Liver (tissue), 9 donors: ENCODE measurements around the gene AGPAT2. TPM values are rescaled to one million over a fixed set of nuclear protein-coding genes. Genes with fewer than 3 reads are reported as not detected.
A peak's percentile ranks its signal among the peaks of the same experiment; 100 is the strongest.

Experiments
- DNase-seq: peaks from one replicate; pipeline ENCODE4 v3.0.0-alpha.2; 2017; ENCODE audit warnings: low spot score
- H3K27ac ChIP-seq, 2 donors: one replicate each; pipeline ENCODE4 v1.7.0; 2013; ENCODE audit warnings: inconsistent platforms in 2 of 2, low read length in 2 of 2, control low read depth in 1 of 2, low read depth in 1 of 2, mild to moderate bottlenecking in 1 of 2
- H3K27me3 ChIP-seq, 4 donors: one replicate each; pipeline versions ENCODE4 v1.6.1 to v1.7.0; 2013; ENCODE audit warnings: low read length in 3 of 4, inconsistent platforms in 1 of 4, mild to moderate bottlenecking in 1 of 4, moderate library complexity in 1 of 4; ENCODE audit not compliant: control insufficient read depth in 4 of 4, insufficient read depth in 4 of 4
- H3K36me3 ChIP-seq, 4 donors: one replicate each; pipeline versions ENCODE4 v1.6.1 to v1.7.0; 2013; ENCODE audit warnings: low read length in 3 of 4, mild to moderate bottlenecking in 3 of 4, low read depth in 1 of 4, moderate library complexity in 1 of 4; ENCODE audit not compliant: control insufficient read depth in 4 of 4, insufficient read depth in 3 of 4
- H3K4me1 ChIP-seq, 4 donors: one replicate each; pipeline versions ENCODE4 v1.6.1 to v1.7.0; 2013; ENCODE audit warnings: low read length in 3 of 4, mild to moderate bottlenecking in 3 of 4, moderate library complexity in 1 of 4; ENCODE audit not compliant: control insufficient read depth in 4 of 4, insufficient read depth in 4 of 4
- H3K4me3 ChIP-seq, 3 donors: one replicate each; pipeline versions ENCODE4 v1.6.1 to v1.7.0; 2013; ENCODE audit warnings: low read length in 3 of 3, control low read depth in 1 of 3, low read depth in 1 of 3, mild to moderate bottlenecking in 1 of 3
- H3K9ac ChIP-seq, 2 donors: one replicate each; pipeline ENCODE4 v1.7.0; 2013; ENCODE audit warnings: low read length in 2 of 2, mild to moderate bottlenecking in 2 of 2, moderate library complexity in 2 of 2, control low read depth in 1 of 2, low read depth in 1 of 2
- H3K9me3 ChIP-seq, 4 donors: one replicate each; pipeline versions ENCODE4 v1.6.1 to v1.7.0; 2013; ENCODE audit warnings: low read length in 3 of 4; ENCODE audit not compliant: control insufficient read depth in 4 of 4
- EGR1 ChIP-seq, 2 donors: IDR thresholded peaks; 2 replicates each; pipeline ENCODE4 v1.6.1; 2016 to 2018; ENCODE audit warnings: antibody characterized with exemption in 2 of 2, low read depth in 2 of 2
- FOXA1 ChIP-seq: IDR thresholded peaks from 2 replicates; pipeline ENCODE4 v1.6.1; 2016; ENCODE audit warnings: antibody characterized with exemption
- FOXA2 ChIP-seq: IDR thresholded peaks from 2 replicates; pipeline ENCODE4 v1.6.1; 2016; ENCODE audit warnings: antibody characterized with exemption
- GABPA ChIP-seq, 2 donors: IDR thresholded peaks in 1 of 2; conservative IDR thresholded peaks in 1 of 2; 2 replicates each; pipeline ENCODE4 v1.6.1; 2016; ENCODE audit warnings: antibody characterized with exemption in 2 of 2, mild to moderate bottlenecking in 1 of 2, moderate library complexity in 1 of 2
- HNF4A ChIP-seq, 2 donors: conservative IDR thresholded peaks; 2 replicates each; pipeline ENCODE4 v1.6.1; 2016; ENCODE audit warnings: antibody characterized with exemption in 2 of 2, mild to moderate bottlenecking in 2 of 2
- HNF4G ChIP-seq: IDR thresholded peaks from 2 replicates; pipeline ENCODE4 v1.6.1; 2016; ENCODE audit warnings: antibody characterized with exemption
- JUND ChIP-seq, 2 donors: IDR thresholded peaks; 2 replicates each; pipeline ENCODE4 v1.6.1; 2016; ENCODE audit warnings: antibody characterized with exemption in 2 of 2
- NR2F2 ChIP-seq: IDR thresholded peaks from 2 replicates; pipeline ENCODE4 v1.6.1; 2016; ENCODE audit warnings: antibody characterized with exemption
- RAD21 ChIP-seq, 2 donors: IDR thresholded peaks; 2 replicates each; pipeline ENCODE4 v1.6.1; 2016; ENCODE audit warnings: antibody characterized with exemption in 2 of 2, mild to moderate bottlenecking in 2 of 2
- RXRA ChIP-seq, 2 donors: IDR thresholded peaks; 2 replicates each; pipeline ENCODE4 v1.6.1; 2017 to 2018; ENCODE audit warnings: antibody characterized with exemption in 2 of 2, mild to moderate bottlenecking in 1 of 2
- SP1 ChIP-seq: IDR thresholded peaks from 2 replicates; pipeline ENCODE4 v1.6.1; 2018; ENCODE audit warnings: antibody characterized with exemption, mild to moderate bottlenecking
- TAF1 ChIP-seq: conservative IDR thresholded peaks from 2 replicates; pipeline ENCODE4 v1.6.1; 2016; ENCODE audit warnings: antibody characterized with exemption, mild to moderate bottlenecking
- YY1 ChIP-seq: IDR thresholded peaks from 2 replicates; pipeline ENCODE4 v1.6.1; 2016; ENCODE audit warnings: antibody characterized with exemption, mild to moderate bottlenecking
- WGBS: extraction: QIAGEN DNeasy Blood & Tissue Kit; methylation state at CpG from one replicate; pipeline ENCODE4 v1.1.7; 2013; 5-methylcytosine and 5-hydroxymethylcytosine counted together
- polyA plus RNA-seq, 2 donors: library from polyadenylated mRNA; stranded (reverse) in 1 of 2; unstranded in 1 of 2; fragments of 200-250 nt in 1 of 2; fragments of >200 nt in 1 of 2; fragmentation: Nextera tagmentation in 1 of 2; extraction: Ambion mirVana in 1 of 2; gene quantifications; one replicate each; pipeline versions ENCODE4 v1.2.1 to v1.2.3, GENCODE V29; 2013 to 2015
- total RNA-seq, 2 donors: library from RNA; depleted of rRNA; stranded (reverse); fragments of >200 nt; gene quantifications; one replicate each; pipeline ENCODE4 v1.2.3, GENCODE V29; 2014
- TF ChIP-seq, protein P1 (sequence below): IDR thresholded peaks from 2 replicates; pipeline ENCODE4 v1.6.1; 2016; ENCODE audit warnings: antibody characterized with exemption
- TF ChIP-seq, protein P2 (sequence below): IDR thresholded peaks from 2 replicates; pipeline ENCODE4 v1.6.1; 2016; ENCODE audit warnings: antibody characterized with exemption
- TF ChIP-seq, protein P3 (sequence below): IDR thresholded peaks from 2 replicates; pipeline ENCODE4 v1.6.1; 2016; ENCODE audit warnings: antibody characterized with exemption, mild to moderate bottlenecking
- TF ChIP-seq, protein P4 (sequence below): fragments of 150-350 bp; IDR thresholded peaks from 2 replicates; pipeline ENCODE4 v1.5.1; 2017; ENCODE audit warnings: improper control_type of control experiment, low read depth, low read length; ENCODE audit not compliant: missing input control
- TF ChIP-seq, protein P5 (sequence below): IDR thresholded peaks from 2 replicates; pipeline ENCODE4 v1.6.1; 2016; ENCODE audit warnings: antibody characterized with exemption
- donor health status: healthy.
- donor health status: healthy.
- donor health status: healthy.
- donor health status: healthy.
- donor health status: healthy.

Gene AGPAT2
- total and polyA plus RNA-seq, 4 donors = 75.1 to 222 (median 212) TPM

DNA sequence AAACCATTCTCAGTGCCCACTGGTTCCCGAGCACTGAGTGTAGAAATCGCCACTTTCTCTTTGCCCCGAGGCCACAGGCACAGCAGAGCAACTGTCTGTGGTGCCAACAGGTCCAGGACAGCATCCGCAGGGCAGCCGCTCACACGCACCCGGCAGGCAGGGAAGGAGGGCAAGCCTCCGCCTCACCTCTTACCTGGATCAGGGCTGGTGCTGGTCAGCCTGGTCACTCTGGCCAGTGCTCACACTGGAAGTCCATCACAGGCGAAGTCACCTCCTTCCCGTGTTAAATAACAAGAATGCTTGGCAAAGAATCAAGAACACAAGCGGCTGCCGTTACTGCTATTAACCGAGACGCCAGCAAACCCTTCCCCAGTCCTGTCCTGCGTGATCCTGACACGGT lies 38.9 kb upstream of the AGPAT2 start:
- Histone ChIP-seq H3K36me3 (peaks cover 15 to 33% (median 23%) of the 10 kb centered on the region in 4 donors), H3K27me3 (no peaks in the 10 kb centered on the region), H3K4me1 (peaks cover 0 to 54% (median 36%) of the 10 kb centered on the region in 4 donors), H3K27ac (peak overlapping the region in 1 of 2 donors; percentile 11), H3K4me3 (peak overlapping the region in 1 of 3 donors; percentile 70), H3K9me3 (no peaks in the 10 kb centered on the region), H3K9ac (peak overlapping the region in 1 of 2 donors; percentile 3)
- WGBS = 40% methylated on average over 16 of the region's 16 CpGs
- TF ChIP-seq TAF1 (no peak), YY1 (no peak), NR2F2 (no peak)
- no peak for DNase-seq

DNA sequence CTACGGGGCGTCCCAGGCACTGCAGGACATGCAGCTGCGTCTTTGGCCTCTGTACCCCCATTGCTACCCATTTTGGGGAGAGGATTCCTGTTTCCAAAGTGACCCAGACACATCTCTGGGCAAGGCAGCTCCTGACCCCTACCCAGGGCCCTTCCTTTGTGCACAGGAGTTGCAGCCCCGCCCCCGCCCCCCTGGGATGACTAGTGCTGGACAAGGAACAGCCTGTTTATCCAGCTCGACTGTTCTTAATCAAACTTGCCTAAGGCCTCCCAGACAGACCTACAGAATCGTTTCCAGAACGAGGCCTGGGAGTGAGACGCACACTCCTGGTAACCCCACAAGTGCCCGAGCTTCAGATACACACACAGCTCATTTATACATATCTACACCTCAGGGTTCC lies 38.4 kb upstream of the AGPAT2 start:
- peaks cover 15 to 33% (median 23%) of the 10 kb centered on the region in 4 donors for H3K36me3 ChIP-seq
- H3K27ac ChIP-seq = no peak overlapping the region
- DNase-seq = no peak
- H3K9ac ChIP-seq = peak overlapping the region in 1 of 2 donors; percentile 3
- H3K4me3 ChIP-seq = no peak overlapping the region
- no peaks in the 10 kb centered on the region for H3K27me3 ChIP-seq
- TF ChIP-seq HNF4G (no peak), FOXA1 (no peak), RAD21 (IDR thresholded peaks at IDR 0.05) (no peak), TAF1 (no peak)
- TF ChIP-seq, protein P1, sequence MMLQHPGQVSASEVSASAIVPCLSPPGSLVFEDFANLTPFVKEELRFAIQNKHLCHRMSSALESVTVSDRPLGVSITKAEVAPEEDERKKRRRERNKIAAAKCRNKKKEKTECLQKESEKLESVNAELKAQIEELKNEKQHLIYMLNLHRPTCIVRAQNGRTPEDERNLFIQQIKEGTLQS = no peak
- TF ChIP-seq, protein P2, sequence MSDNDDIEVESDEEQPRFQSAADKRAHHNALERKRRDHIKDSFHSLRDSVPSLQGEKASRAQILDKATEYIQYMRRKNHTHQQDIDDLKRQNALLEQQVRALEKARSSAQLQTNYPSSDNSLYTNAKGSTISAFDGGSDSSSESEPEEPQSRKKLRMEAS = no peak
- no peaks in the 10 kb centered on the region for H3K9me3 ChIP-seq
- WGBS = 81% methylated on average over 10 of the region's 10 CpGs
- peaks cover 0 to 54% (median 36%) of the 10 kb centered on the region in 4 donors for H3K4me1 ChIP-seq

DNA sequence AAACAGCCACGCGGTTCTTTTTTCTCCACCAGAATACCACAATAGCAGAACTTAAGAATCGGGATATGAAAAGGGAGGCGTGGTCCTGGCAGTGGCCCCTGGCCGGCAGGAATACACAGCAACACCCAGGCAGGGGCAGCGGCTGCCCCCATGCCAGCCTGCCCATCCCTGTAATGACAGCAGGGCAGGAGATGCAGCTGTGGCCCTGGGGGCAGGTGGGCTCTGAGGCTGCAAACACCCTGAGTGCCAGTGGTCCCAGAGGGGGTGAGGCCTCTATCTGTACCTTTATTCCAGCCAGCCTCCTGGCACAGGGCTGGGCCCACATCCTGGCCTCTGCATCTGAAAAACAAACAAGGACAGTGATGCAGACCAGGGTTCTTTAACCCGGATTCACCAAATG lies 37.5 kb upstream of the AGPAT2 start:
- Histone ChIP-seq H3K9me3 (no peaks in the 10 kb centered on the region), H3K27me3 (no peaks in the 10 kb centered on the region), H3K4me1 (peaks cover 0 to 57% (median 37%) of the 10 kb centered on the region in 4 donors), H3K4me3 (no peak overlapping the region), H3K36me3 (peaks cover 15 to 33% (median 23%) of the 10 kb centered on the region in 4 donors), H3K9ac (no peak overlapping the region), H3K27ac (no peak overlapping the region)
- WGBS = 80% methylated on average over 7 of the region's 7 CpGs
- no peak for TF ChIP-seq RXRA (IDR thresholded peaks at IDR 0.05)
- TF ChIP-seq RAD21 (IDR thresholded peaks at IDR 0.05) = no peak
- TF ChIP-seq NR2F2 = no peak
- TF ChIP-seq, protein P2 = no peak
- TF ChIP-seq TAF1 = no peak
- TF ChIP-seq, protein P3, sequence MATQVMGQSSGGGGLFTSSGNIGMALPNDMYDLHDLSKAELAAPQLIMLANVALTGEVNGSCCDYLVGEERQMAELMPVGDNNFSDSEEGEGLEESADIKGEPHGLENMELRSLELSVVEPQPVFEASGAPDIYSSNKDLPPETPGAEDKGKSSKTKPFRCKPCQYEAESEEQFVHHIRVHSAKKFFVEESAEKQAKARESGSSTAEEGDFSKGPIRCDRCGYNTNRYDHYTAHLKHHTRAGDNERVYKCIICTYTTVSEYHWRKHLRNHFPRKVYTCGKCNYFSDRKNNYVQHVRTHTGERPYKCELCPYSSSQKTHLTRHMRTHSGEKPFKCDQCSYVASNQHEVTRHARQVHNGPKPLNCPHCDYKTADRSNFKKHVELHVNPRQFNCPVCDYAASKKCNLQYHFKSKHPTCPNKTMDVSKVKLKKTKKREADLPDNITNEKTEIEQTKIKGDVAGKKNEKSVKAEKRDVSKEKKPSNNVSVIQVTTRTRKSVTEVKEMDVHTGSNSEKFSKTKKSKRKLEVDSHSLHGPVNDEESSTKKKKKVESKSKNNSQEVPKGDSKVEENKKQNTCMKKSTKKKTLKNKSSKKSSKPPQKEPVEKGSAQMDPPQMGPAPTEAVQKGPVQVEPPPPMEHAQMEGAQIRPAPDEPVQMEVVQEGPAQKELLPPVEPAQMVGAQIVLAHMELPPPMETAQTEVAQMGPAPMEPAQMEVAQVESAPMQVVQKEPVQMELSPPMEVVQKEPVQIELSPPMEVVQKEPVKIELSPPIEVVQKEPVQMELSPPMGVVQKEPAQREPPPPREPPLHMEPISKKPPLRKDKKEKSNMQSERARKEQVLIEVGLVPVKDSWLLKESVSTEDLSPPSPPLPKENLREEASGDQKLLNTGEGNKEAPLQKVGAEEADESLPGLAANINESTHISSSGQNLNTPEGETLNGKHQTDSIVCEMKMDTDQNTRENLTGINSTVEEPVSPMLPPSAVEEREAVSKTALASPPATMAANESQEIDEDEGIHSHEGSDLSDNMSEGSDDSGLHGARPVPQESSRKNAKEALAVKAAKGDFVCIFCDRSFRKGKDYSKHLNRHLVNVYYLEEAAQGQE = no peak
- TF ChIP-seq FOXA1 = no peak
- TF ChIP-seq GABPA (IDR thresholded peaks at IDR 0.05 in 1 of 2, conservative IDR thresholded peaks at IDR 0.05 in 1 of 2) = no peak
- TF ChIP-seq YY1 = no peak
- TF ChIP-seq EGR1 (IDR thresholded peaks at IDR 0.05; ENCODE audit: low read depth in 2 of 2) = no peak
- TF ChIP-seq HNF4A (conservative IDR thresholded peaks at IDR 0.05) = no peak
- TF ChIP-seq, protein P4, sequence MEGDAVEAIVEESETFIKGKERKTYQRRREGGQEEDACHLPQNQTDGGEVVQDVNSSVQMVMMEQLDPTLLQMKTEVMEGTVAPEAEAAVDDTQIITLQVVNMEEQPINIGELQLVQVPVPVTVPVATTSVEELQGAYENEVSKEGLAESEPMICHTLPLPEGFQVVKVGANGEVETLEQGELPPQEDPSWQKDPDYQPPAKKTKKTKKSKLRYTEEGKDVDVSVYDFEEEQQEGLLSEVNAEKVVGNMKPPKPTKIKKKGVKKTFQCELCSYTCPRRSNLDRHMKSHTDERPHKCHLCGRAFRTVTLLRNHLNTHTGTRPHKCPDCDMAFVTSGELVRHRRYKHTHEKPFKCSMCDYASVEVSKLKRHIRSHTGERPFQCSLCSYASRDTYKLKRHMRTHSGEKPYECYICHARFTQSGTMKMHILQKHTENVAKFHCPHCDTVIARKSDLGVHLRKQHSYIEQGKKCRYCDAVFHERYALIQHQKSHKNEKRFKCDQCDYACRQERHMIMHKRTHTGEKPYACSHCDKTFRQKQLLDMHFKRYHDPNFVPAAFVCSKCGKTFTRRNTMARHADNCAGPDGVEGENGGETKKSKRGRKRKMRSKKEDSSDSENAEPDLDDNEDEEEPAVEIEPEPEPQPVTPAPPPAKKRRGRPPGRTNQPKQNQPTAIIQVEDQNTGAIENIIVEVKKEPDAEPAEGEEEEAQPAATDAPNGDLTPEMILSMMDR = no peak
- TF ChIP-seq, protein P5, sequence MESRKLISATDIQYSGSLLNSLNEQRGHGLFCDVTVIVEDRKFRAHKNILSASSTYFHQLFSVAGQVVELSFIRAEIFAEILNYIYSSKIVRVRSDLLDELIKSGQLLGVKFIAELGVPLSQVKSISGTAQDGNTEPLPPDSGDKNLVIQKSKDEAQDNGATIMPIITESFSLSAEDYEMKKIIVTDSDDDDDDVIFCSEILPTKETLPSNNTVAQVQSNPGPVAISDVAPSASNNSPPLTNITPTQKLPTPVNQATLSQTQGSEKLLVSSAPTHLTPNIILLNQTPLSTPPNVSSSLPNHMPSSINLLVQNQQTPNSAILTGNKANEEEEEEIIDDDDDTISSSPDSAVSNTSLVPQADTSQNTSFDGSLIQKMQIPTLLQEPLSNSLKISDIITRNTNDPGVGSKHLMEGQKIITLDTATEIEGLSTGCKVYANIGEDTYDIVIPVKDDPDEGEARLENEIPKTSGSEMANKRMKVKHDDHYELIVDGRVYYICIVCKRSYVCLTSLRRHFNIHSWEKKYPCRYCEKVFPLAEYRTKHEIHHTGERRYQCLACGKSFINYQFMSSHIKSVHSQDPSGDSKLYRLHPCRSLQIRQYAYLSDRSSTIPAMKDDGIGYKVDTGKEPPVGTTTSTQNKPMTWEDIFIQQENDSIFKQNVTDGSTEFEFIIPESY = no peak
- no peak for TF ChIP-seq SP1
- TF ChIP-seq FOXA2 = no peak
- TF ChIP-seq, protein P1 = no peak
- TF ChIP-seq JUND (IDR thresholded peaks at IDR 0.05) = no peak
- DNase-seq = no peak
